Thymus (tissue), 11 donors: Measurements from ENCODE around the gene ENAH. TPM values are rescaled to one million over a fixed set of nuclear protein-coding genes. Genes with fewer than 3 reads are reported as not detected.

Experiments used
- DNase-seq, 9 donors: peaks; one replicate each; pipeline ENCODE4 v3.0.0-alpha.2; 2013; ENCODE audit warnings: low spot score in 9 of 9, low read depth in 6 of 9, missing footprints in 1 of 9
- H3K27ac ChIP-seq, 2 donors: one replicate each; pipeline ENCODE4 v1.5.1; 2013; ENCODE audit warnings: control low read depth in 1 of 2, low read depth in 1 of 2, low read length in 1 of 2, mild to moderate bottlenecking in 1 of 2, moderate library complexity in 1 of 2
- H3K27me3 ChIP-seq, 2 donors: one replicate each; pipeline ENCODE4 v1.5.1; 2013; ENCODE audit warnings: low read length in 1 of 2; ENCODE audit not compliant: control insufficient read depth in 2 of 2, insufficient read depth in 1 of 2
- H3K36me3 ChIP-seq, 2 donors: one replicate each; pipeline ENCODE4 v1.5.1; 2013; ENCODE audit warnings: low read length in 1 of 2, mild to moderate bottlenecking in 1 of 2, moderate library complexity in 1 of 2; ENCODE audit not compliant: control insufficient read depth in 2 of 2, insufficient read depth in 2 of 2
- H3K4me1 ChIP-seq, 2 donors: one replicate each; pipeline ENCODE4 v1.5.1; 2013; ENCODE audit warnings: low read length in 2 of 2; ENCODE audit not compliant: control insufficient read depth in 2 of 2, insufficient read depth in 2 of 2
- H3K4me3 ChIP-seq, 2 donors: one replicate each; pipeline ENCODE4 v1.5.1; 2013; ENCODE audit warnings: low read length in 2 of 2, control low read depth in 1 of 2, mild to moderate bottlenecking in 1 of 2
- H3K9me3 ChIP-seq, 2 donors: one replicate each; pipeline ENCODE4 v1.5.1; 2013; ENCODE audit warnings: low read length in 1 of 2, mild to moderate bottlenecking in 1 of 2; ENCODE audit not compliant: control insufficient read depth in 2 of 2, insufficient read depth in 1 of 2
- WGBS: extraction: QIAGEN DNeasy Blood & Tissue Kit; methylation state at CpG from one replicate; pipeline ENCODE4 v1.1.7; 2013; 5-methylcytosine and 5-hydroxymethylcytosine counted together
- polyA plus RNA-seq: library from polyadenylated mRNA; stranded (reverse); fragments of 200-250 nt; gene quantifications from one replicate; pipeline ENCODE4 v1.2.3, GENCODE V29; 2013
- total RNA-seq: library from RNA; stranded (reverse); fragments of 120-200 nt; gene quantifications from one replicate; pipeline ENCODE4 v1.2.4, GENCODE V29; 2013
- donor health status: healthy.

The ENAH gene
- total and polyA plus RNA-seq, 2 donors: 18.3 to 19.5 TPM

DNA sequence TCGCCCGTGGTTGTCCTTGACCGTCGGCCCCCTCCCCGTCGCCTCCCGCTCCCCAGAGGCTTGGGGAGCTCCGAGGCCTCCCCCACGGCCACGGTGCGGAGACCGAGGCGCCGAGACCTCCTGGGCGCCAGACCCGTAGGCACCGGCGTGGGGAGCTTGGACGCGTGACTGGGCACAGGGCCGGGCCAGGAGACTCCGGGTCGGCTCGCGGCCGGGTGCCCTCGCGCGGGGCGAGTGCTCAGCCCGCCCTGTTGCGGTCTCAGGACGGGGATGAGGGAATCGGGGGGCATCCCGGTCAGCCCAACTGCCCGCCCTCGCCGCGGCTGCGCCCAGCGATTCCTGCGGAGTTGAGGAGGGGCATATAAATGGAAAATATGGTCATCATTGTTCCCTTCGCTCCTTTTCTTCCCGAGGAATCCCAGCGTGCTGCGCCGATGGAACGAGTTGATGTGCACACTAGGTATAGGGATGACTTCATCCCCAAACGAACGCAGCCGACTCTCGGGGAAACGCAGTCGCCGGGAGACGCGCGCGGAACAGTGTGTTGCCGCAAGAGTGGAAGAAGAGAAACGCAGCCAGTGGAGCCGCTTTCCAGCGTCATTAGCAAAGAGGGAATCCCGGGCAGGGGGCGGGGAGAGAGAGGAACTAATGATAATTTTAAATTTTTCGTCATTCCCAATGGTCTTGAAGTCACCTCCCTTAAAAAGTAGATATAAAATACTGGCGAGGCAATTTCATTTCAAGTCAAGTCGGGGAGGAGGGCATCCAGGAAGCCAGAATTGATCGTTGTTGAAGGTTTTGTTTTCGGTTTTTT is 747 bp upstream of the ENAH start:
- peak in 1 of 9 donors; percentile 32 for DNase-seq
- Histone ChIP-seq H3K36me3 (no peaks in the 10 kb centered on the region), H3K27ac (peak overlapping the region; percentile 58 to 86), H3K9me3 (peaks cover 0 to 2% of the 10 kb centered on the region in 2 donors), H3K4me3 (peak overlapping the region; percentile 34 to 69), H3K4me1 (peaks cover 9 to 14% of the 10 kb centered on the region in 2 donors), H3K27me3 (peaks cover 46 to 66% of the 10 kb centered on the region in 2 donors)
- 2% methylated on average over 70 of the region's 70 CpGs for WGBS

DNA sequence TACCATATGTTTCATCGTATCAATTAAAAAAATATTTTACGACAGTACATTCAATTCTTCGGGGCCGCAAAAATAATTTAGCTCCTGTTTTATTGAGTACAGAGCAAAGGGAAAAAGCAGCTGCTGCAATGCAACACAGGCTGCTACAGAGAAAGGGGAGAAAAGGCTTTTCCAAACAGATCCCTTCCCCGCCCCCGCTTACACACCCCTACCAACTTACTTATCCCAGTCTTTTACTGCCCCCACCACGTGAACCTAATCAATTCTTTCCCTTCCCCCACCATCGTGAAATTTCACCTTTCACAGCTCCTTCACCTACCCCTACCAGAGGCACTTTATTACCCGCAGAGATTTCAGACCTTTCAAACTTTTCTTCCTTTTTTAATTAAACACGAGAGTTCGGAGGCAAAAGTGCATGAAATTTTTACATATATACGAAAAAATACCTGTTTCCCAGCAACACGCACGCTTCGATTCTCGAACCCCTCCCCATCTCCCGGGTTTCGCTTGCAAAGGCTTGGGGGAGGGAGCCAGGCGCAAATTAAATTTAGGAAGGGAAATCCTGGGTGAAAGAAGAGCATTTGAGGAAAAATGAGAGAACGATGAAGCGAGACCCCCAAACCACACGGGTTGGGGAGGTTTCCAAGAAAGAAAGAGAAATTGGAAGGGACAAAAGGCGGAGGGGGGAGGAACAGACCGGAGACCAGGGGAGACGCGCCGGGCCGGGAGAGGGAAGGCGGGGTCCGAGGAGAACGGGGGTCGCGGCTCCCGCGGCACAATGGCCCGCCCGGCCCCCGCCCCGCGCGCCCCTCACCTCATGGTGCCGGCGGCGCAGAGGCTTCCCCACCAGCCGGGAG is 823 bp downstream of the ENAH start:
- DNase-seq: peak in 1 of 9 donors; percentile 21
- 5% methylated on average over 45 of the region's 45 CpGs for WGBS
- peak overlapping the region; percentile 40 to 69 for H3K4me3 ChIP-seq
- no peaks in the 10 kb centered on the region for H3K36me3 ChIP-seq
- H3K4me1 ChIP-seq: peaks cover 9 to 14% of the 10 kb centered on the region in 2 donors
- H3K9me3 ChIP-seq: peaks cover 0 to 2% of the 10 kb centered on the region in 2 donors
- peaks cover 48 to 63% of the 10 kb centered on the region in 2 donors for H3K27me3 ChIP-seq
- H3K27ac ChIP-seq: peak overlapping the region in 1 of 2 donors; percentile 85

DNA sequence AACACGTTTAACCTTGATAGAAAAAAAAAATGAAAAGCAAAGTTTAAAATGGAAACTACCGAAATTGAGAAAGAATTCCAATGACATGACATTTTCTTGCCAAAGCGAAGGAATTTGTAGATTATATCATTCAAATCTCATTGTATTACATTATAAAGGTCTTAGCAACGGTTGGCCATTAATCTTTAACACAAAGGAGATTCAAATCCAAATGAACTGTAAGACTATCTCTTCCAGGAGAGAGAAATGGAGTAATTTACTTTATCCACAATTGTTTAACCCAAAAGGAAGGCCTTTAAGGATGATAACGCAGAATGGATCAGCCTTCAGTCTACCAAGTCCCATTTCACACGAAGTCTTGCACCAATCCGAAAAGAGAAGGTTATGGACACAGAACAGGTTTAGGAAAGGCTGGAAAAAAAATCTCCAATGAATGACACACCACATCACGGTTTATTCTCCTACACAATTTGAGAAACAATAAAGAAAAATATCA is 1.5 kb downstream of the ENAH start:
- Histone ChIP-seq H3K4me1 (peaks cover 9 to 14% of the 10 kb centered on the region in 2 donors), H3K4me3 (peak overlapping the region; percentile 40 to 69), H3K27me3 (peaks cover 48 to 63% of the 10 kb centered on the region in 2 donors), H3K36me3 (no peaks in the 10 kb centered on the region), H3K9me3 (peaks cover 0 to 2% of the 10 kb centered on the region in 2 donors), H3K27ac (peak overlapping the region in 1 of 2 donors; percentile 28)
- WGBS: 82% methylated on average over 8 of the region's 8 CpGs
- no peak for DNase-seq

DNA sequence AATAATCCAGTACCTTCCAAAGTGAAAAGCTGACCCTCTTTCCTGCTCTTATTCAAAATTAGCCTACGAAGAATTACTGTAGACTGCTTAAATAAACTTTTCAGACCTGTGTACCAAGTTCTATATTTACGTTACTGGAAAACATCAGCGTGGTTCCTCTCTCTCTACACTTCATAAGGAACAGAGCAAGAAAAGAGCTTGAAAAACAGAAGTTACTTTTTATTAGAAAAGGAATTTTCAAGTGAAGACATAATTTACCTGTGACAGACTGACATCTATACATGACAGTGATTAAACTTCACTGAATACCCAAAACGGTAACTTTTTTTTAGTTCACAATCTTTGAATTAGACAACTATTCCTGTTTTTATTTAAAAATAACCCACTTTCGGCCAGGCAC is 2.7 kb downstream of the ENAH start:
- 82% methylated on average over 5 of the region's 5 CpGs for WGBS
- no peak for DNase-seq
- H3K36me3 ChIP-seq: no peaks in the 10 kb centered on the region
- no peak overlapping the region for H3K27ac ChIP-seq
- peaks cover 41 to 55% of the 10 kb centered on the region in 2 donors for H3K27me3 ChIP-seq
- H3K9me3 ChIP-seq: peaks cover 0 to 2% of the 10 kb centered on the region in 2 donors
- no peak overlapping the region for H3K4me3 ChIP-seq
- H3K4me1 ChIP-seq: peaks cover 9 to 14% of the 10 kb centered on the region in 2 donors

DNA sequence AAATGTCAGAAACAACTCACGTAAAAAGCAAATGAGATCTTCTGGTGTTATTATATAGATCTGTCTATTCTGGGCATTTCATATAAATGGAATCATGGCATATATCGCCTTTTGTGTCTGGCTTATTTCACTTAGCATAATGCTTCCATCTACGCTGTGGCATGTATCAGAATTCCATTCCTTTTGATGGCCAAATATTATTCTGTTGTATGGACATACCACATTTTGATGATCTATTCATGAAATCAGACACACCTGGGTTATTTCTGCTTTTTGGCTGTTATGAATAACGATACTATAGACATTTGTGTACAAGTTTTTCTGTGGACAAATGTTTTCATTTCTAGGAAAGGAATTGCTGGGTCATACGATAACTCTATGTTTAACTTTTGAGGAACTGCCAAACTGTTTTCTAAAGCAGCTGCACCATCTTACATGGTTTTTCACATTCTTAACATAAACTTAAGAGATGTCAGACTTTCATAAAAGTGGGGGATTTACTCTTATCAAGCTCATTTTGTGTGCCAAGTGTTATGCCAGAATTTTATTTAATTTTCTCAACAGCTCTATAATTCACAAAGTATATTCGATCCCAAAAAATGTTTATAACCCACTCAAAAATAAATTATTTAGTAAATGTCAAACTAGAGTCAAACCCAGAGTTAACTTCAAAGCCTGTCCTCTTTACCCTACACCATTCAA is 7.6 kb downstream of the ENAH start:
- H3K27ac ChIP-seq: no peak overlapping the region
- no peaks in the 10 kb centered on the region for H3K36me3 ChIP-seq
- H3K4me3 ChIP-seq: no peak overlapping the region
- H3K27me3 ChIP-seq: peaks cover 2 to 13% of the 10 kb centered on the region in 2 donors
- no peaks in the 10 kb centered on the region for H3K4me1 ChIP-seq
- H3K9me3 ChIP-seq: no peaks in the 10 kb centered on the region
- 86% methylated on average over 6 of the region's 6 CpGs for WGBS
- DNase-seq: no peak

DNA sequence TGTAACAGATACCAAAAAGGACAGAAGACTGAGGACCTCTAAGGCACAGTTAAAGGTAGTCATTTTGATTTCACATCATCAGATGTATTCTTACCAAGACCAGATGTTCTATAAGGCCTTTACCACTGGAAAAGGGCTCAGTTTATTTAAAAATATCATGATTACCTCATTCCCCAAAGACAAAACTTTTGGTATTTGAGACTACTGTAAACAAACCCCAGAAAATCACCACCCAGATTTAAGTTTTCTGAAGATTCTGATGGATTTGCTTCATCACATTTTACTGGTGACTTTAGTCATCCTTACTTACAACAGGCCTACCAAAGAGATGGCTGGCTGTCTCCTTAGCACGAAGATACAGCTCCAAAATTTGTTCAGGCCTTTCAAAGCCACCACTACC is 8.3 kb downstream of the ENAH start:
- Histone ChIP-seq H3K27ac (no peak overlapping the region), H3K4me1 (no peaks in the 10 kb centered on the region), H3K4me3 (no peak overlapping the region), H3K36me3 (no peaks in the 10 kb centered on the region), H3K27me3 (peaks cover 2 to 6% of the 10 kb centered on the region in 2 donors), H3K9me3 (no peaks in the 10 kb centered on the region)
- DNase-seq: no peak
- WGBS: 92% methylated on average over 1 of the region's 1 CpG

DNA sequence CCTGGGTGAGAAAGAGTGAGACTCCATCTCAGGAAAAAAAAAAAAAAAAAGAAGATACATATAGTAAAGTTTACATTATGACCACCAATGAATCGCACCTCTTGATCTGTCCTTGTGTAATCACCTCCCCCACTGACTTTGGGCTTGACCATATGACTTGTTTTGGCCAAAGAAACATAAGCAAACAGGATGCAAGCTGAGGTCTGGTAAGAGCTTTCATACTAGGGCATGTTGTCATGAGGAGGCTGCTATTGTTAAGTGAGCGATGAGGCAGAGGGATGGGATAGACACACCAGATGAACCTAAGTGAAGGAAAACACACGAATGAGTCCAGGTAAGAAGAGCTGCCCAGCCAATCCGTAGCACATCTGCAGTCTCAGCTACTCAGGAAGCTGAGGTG is 10.7 kb downstream of the ENAH start:
- WGBS: 88% methylated on average over 4 of the region's 4 CpGs
- H3K4me3 ChIP-seq: no peak overlapping the region
- DNase-seq: no peak
- H3K36me3 ChIP-seq: no peaks in the 10 kb centered on the region
- H3K27ac ChIP-seq: no peak overlapping the region
- no peaks in the 10 kb centered on the region for H3K4me1 ChIP-seq
- no peaks in the 10 kb centered on the region for H3K27me3 ChIP-seq
- peaks cover 0 to 3% of the 10 kb centered on the region in 2 donors for H3K9me3 ChIP-seq

DNA sequence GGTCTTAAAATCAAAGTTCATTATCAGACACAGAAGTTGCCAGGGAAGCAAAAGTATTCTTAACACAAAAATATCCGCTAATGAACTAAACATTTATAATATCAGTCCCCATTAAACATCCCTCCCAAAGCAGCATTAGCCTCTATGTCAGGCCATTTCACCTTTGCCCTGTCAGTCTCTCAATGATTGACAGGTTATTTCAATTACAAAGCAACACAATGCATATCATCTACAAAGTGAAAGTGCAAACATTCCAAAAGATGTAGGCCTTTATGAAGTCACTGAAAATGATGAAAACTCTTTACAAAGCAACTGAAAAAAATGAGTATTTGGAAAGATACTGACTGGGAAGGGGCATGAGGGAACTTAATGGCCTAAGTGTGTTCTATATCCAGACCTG is 14.1 kb downstream of the ENAH start:
- no peak overlapping the region for H3K4me3 ChIP-seq
- DNase-seq: no peak
- H3K27me3 ChIP-seq: no peaks in the 10 kb centered on the region
- no peak overlapping the region for H3K27ac ChIP-seq
- WGBS: 100% methylated on average over 1 of the region's 1 CpG
- no peaks in the 10 kb centered on the region for H3K4me1 ChIP-seq
- H3K36me3 ChIP-seq: no peaks in the 10 kb centered on the region
- H3K9me3 ChIP-seq: peaks cover 0 to 3% of the 10 kb centered on the region in 2 donors
